Astrocyte (in vitro differentiated cells and primary cell): ENCODE results near the gene PPFIA1. TPM values are rescaled to one million over a fixed set of nuclear protein-coding genes. Genes with fewer than 3 reads are reported as not detected.

Source experiments
- DNase-seq: peaks from one replicate; pipeline ENCODE4 v3.0.0-alpha.2; 2010; ENCODE audit warnings: low read depth
- FAIRE-seq: peaks from 2 replicates; lab custom pipeline; 2011; peaks lifted over from hg19 to GRCh38; lab: Jason Lieb, UNC
- H2AFZ ChIP-seq: 2 replicates; pipeline ENCODE4 v1.6.0; 2012; ENCODE audit warnings: low read depth, low read length, inconsistent platforms
- H3K27ac ChIP-seq: 2 replicates; pipeline ENCODE4 v1.5.1; 2011; ENCODE audit warnings: low read depth, low read length, inconsistent platforms
- H3K27me3 ChIP-seq: 2 replicates; pipeline ENCODE4 v1.6.0; 2011; ENCODE audit warnings: low read length, inconsistent platforms; ENCODE audit not compliant: insufficient read depth
- H3K36me3 ChIP-seq: 2 replicates; pipeline ENCODE4 v1.5.1; 2011; ENCODE audit warnings: low read length, inconsistent platforms; ENCODE audit not compliant: insufficient read depth
- H3K4me1 ChIP-seq: 2 replicates; pipeline ENCODE4 v1.5.1; 2011; ENCODE audit warnings: low read length, inconsistent platforms; ENCODE audit not compliant: insufficient read depth
- H3K4me2 ChIP-seq: 2 replicates; pipeline ENCODE4 v1.6.0; 2012; ENCODE audit warnings: low read length, inconsistent platforms
- H3K4me3 ChIP-seq: 2 replicates; pipeline ENCODE4 v1.5.1; 2011; ENCODE audit warnings: low read depth, mild to moderate bottlenecking, low read length, inconsistent platforms; ENCODE audit not compliant: insufficient read depth
- H3K79me2 ChIP-seq: 2 replicates; pipeline ENCODE4 v1.6.0; 2012; ENCODE audit warnings: mild to moderate bottlenecking, low read length, inconsistent platforms; ENCODE audit not compliant: insufficient read depth
- H3K9ac ChIP-seq: 2 replicates; pipeline ENCODE4 v1.6.0; 2012; ENCODE audit warnings: mild to moderate bottlenecking, low read length, inconsistent platforms
- H3K9me3 ChIP-seq: 2 replicates; pipeline ENCODE4 v1.5.1; 2012; ENCODE audit warnings: low read depth, mild to moderate bottlenecking, low read length, inconsistent platforms; ENCODE audit not compliant: insufficient read depth
- H4K20me1 ChIP-seq: 2 replicates; pipeline ENCODE4 v1.6.0; 2012; ENCODE audit warnings: low read length, inconsistent platforms; ENCODE audit not compliant: insufficient read depth
- H3K27ac Mint-ChIP-seq: one replicate; pipeline ENCODE4 v1.8.0; 2021; ENCODE audit warnings: mild to moderate bottlenecking, mixed read lengths; ENCODE audit not compliant: unreplicated experiment
- H3K27me3 Mint-ChIP-seq: one replicate; pipeline ENCODE4 v1.8.0; 2021; ENCODE audit warnings: low read depth, mixed read lengths; ENCODE audit not compliant: unreplicated experiment
- H3K36me3 Mint-ChIP-seq: one replicate; pipeline ENCODE4 v1.8.0; 2021; ENCODE audit warnings: low read depth, mixed read lengths; ENCODE audit not compliant: unreplicated experiment
- H3K4me1 Mint-ChIP-seq: one replicate; pipeline ENCODE4 v1.8.0; 2021; ENCODE audit warnings: low read depth, mixed read lengths; ENCODE audit not compliant: unreplicated experiment
- H3K4me3 Mint-ChIP-seq: one replicate; pipeline ENCODE4 v1.8.0; 2021; ENCODE audit warnings: mild to moderate bottlenecking, moderate library complexity, mixed read lengths; ENCODE audit not compliant: unreplicated experiment
- H3K9me3 Mint-ChIP-seq: one replicate; pipeline ENCODE4 v1.8.0; 2021; ENCODE audit warnings: mild to moderate bottlenecking, mixed read lengths; ENCODE audit not compliant: unreplicated experiment
- EZH2 ChIP-seq: IDR thresholded peaks from 2 replicates; pipeline ENCODE4 v1.6.1; 2012; ENCODE audit warnings: mild to moderate bottlenecking, low read length, inconsistent platforms; ENCODE audit not compliant: insufficient read depth
- total RNA-seq: library from RNA; stranded (reverse); gene quantifications from 2 replicates; pipeline ENCODE4 v1.2.1, GENCODE V29; 2021
- TF ChIP-seq, protein P1 (sequence below): IDR thresholded peaks from 2 replicates; pipeline ENCODE4 v1.5.1; 2011; ENCODE audit warnings: low read depth, mild to moderate bottlenecking, inconsistent platforms, low read length, moderate library complexity; ENCODE audit not compliant: insufficient read depth

The PPFIA1 gene
- total RNA-seq, 1 donor from 2014 or later, result 54.7 TPM

DNA sequence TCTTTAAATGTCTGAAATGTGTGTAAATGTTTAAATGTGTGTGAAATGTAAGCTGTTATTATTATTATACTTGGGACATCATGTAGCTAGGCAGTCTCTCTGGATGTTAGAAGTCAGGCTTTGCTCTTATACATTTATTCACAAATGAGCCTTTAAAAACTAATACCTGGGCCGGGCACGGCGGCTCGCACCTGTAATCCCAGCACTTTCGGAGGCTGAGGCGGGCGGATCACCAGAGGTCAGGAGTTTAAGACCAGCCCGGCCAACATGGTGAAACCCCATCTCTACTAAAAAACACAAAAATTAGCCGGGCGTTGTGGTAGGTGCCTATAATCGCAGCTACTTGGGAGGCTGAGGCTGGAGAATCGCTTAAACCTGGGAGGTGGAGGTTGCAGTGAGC lies 106.1 kb downstream of the PPFIA1 start:
- Mint-ChIP-seq H3K9me3 (no peaks in the 10 kb centered on the region), H3K4me3 (no peak overlapping the region), H3K27ac (no peak overlapping the region), H3K27me3 (no peaks in the 10 kb centered on the region), H3K36me3 (peaks cover 12% of the 10 kb centered on the region), H3K4me1 (peaks cover 2% of the 10 kb centered on the region)
- no peak overlapping the region for H3K27ac ChIP-seq
- H3K4me2 ChIP-seq, result no peak overlapping the region
- no peaks in the 10 kb centered on the region for H4K20me1 ChIP-seq
- FAIRE-seq (no peak), DNase-seq (no peak)
- H3K9ac ChIP-seq, result no peak overlapping the region
- no peaks in the 10 kb centered on the region for H3K9me3 ChIP-seq
- no peak overlapping the region for H2AFZ ChIP-seq
- H3K4me3 ChIP-seq, result no peak overlapping the region
- H3K36me3 ChIP-seq, result peaks cover 42% of the 10 kb centered on the region
- peaks cover 2% of the 10 kb centered on the region for H3K4me1 ChIP-seq
- no peaks in the 10 kb centered on the region for H3K79me2 ChIP-seq
- no peaks in the 10 kb centered on the region for H3K27me3 ChIP-seq
- TF ChIP-seq, protein P1, sequence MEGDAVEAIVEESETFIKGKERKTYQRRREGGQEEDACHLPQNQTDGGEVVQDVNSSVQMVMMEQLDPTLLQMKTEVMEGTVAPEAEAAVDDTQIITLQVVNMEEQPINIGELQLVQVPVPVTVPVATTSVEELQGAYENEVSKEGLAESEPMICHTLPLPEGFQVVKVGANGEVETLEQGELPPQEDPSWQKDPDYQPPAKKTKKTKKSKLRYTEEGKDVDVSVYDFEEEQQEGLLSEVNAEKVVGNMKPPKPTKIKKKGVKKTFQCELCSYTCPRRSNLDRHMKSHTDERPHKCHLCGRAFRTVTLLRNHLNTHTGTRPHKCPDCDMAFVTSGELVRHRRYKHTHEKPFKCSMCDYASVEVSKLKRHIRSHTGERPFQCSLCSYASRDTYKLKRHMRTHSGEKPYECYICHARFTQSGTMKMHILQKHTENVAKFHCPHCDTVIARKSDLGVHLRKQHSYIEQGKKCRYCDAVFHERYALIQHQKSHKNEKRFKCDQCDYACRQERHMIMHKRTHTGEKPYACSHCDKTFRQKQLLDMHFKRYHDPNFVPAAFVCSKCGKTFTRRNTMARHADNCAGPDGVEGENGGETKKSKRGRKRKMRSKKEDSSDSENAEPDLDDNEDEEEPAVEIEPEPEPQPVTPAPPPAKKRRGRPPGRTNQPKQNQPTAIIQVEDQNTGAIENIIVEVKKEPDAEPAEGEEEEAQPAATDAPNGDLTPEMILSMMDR, result no peak
- TF ChIP-seq EZH2, result no peak

- Histone ChIP-seq H3K4me3 (no peak overlapping the region), H3K9me3 (no peaks in the 10 kb centered on the region), H3K79me2 (no peaks in the 10 kb centered on the region), H4K20me1 (no peaks in the 10 kb centered on the region), H3K9ac (no peak overlapping the region), H3K4me1 (peaks cover 12% of the 10 kb centered on the region), H3K27ac (no peak overlapping the region), H3K36me3 (peaks cover 41% of the 10 kb centered on the region), H2AFZ (no peak overlapping the region), H3K4me2 (no peak overlapping the region), H3K27me3 (no peaks in the 10 kb centered on the region)
- DNase-seq (no peak), FAIRE-seq (no peak)
- H3K4me1 Mint-ChIP-seq, result peaks cover 11% of the 10 kb centered on the region
- no peak overlapping the region for H3K27ac Mint-ChIP-seq
- H3K4me3 Mint-ChIP-seq, result no peak overlapping the region
- no peaks in the 10 kb centered on the region for H3K9me3 Mint-ChIP-seq
- peaks cover 14% of the 10 kb centered on the region for H3K36me3 Mint-ChIP-seq
- no peaks in the 10 kb centered on the region for H3K27me3 Mint-ChIP-seq
- TF ChIP-seq, protein P1, result no peak
- no peak for TF ChIP-seq EZH2
Observed at GRCh38 chr11:70377645-70378044, 107.2 kb downstream of the PPFIA1 start.

- FAIRE-seq, result no peak
- Mint-ChIP-seq H3K27me3 (no peaks in the 10 kb centered on the region), H3K4me3 (no peak overlapping the region), H3K9me3 (no peaks in the 10 kb centered on the region), H3K27ac (no peak overlapping the region), H3K36me3 (peaks cover 10% of the 10 kb centered on the region), H3K4me1 (peaks cover 14% of the 10 kb centered on the region)
- H3K4me1 ChIP-seq, result peaks cover 14% of the 10 kb centered on the region
- peaks cover 1% of the 10 kb centered on the region for H4K20me1 ChIP-seq
- TF ChIP-seq, protein P1, result no peak
- no peak for TF ChIP-seq EZH2
- H3K27ac ChIP-seq, result no peak overlapping the region
- H3K4me3 ChIP-seq, result no peak overlapping the region
- H3K27me3 ChIP-seq, result no peaks in the 10 kb centered on the region
- no peak for DNase-seq
- H3K36me3 ChIP-seq, result peaks cover 38% of the 10 kb centered on the region
- no peaks in the 10 kb centered on the region for H3K79me2 ChIP-seq
- H3K9ac ChIP-seq, result no peak overlapping the region
- no peak overlapping the region for H3K4me2 ChIP-seq
- H3K9me3 ChIP-seq, result no peaks in the 10 kb centered on the region
- H2AFZ ChIP-seq, result no peak overlapping the region
Observed at GRCh38 chr11:70378506-70379134, 108.1 kb downstream of the PPFIA1 start.
